B cell (primary cell): ENCODE data around the gene TSC22D1. TPM values are rescaled to one million over a fixed set of nuclear protein-coding genes. Genes with fewer than 3 reads are reported as not detected.

Experiments used
- ATAC-seq: fragments of 200-7000 bp; cut with Tn5 transposase; one replicate; pipeline ENCODE4 v1.10.0; 2021; ENCODE audit warnings: low read depth, mild to moderate bottlenecking, moderate number of reproducible peaks, moderate library complexity
- CTCF ChIA-PET: fragments of 350-600 bp; sonication (Branson Sonifier 250); formaldehyde crosslinking; loops from one replicate; lab custom pipeline; 2021; ENCODE audit warnings: antibody characterized with exemption, inconsistent platforms; lab: Charles Lee
- POLR2A ChIA-PET: fragments of 350-600 bp; sonication (Branson Sonifier 250); formaldehyde crosslinking; loops from one replicate; lab custom pipeline; 2021; ENCODE audit warnings: antibody characterized with exemption; lab: Charles Lee
- DNase-seq: peaks from one replicate; pipeline ENCODE4 v3.0.0; 2013
- H2AFZ ChIP-seq: 2 replicates; pipeline ENCODE4 v1.6.1; 2012; ENCODE audit warnings: mild to moderate bottlenecking, low read depth, low read length; ENCODE audit not compliant: insufficient read depth, poor library complexity, severe bottlenecking
- H3K27ac ChIP-seq, 2 donors: 1 replicate in 1 of 2; 2 replicates in 1 of 2; pipeline ENCODE4 v1.5.1; 2012 to 2013; ENCODE audit warnings: low read length in 2 of 2, mild to moderate bottlenecking in 2 of 2, moderate library complexity in 1 of 2
- H3K27me3 ChIP-seq, 4 experiments: fragments of 200-600 bp in 1 of 4; sonication (generic) in 1 of 4; replicated peaks in 1 of 4; 1 replicate in 2 of 4; 2 replicates in 2 of 4; pipeline versions ENCODE4 v1.6.1 to v1.7.0; 2013 to 2016; ENCODE audit warnings: low read length in 3 of 4, mild to moderate bottlenecking in 2 of 4, mixed read lengths in 1 of 4, moderate library complexity in 1 of 4; ENCODE audit not compliant: insufficient read depth in 4 of 4, control insufficient read depth in 3 of 4; ENCODE audit errors: control extremely low read depth in 1 of 4
- H3K36me3 ChIP-seq, 2 experiments: replicated peaks in 1 of 2; 1 replicate in 1 of 2; 2 replicates in 1 of 2; pipeline versions ENCODE4 v1.6.1 to v1.7.1; 2013; ENCODE audit warnings: low read length in 1 of 2; ENCODE audit not compliant: insufficient read depth in 2 of 2, control insufficient read depth in 1 of 2; ENCODE audit errors: control extremely low read depth in 1 of 2, extremely low read depth in 1 of 2
- H3K4me1 ChIP-seq, 2 donors: fragments of 200-600 bp in 1 of 2; sonication (generic) in 1 of 2; 1 replicate in 1 of 2; 2 replicates in 1 of 2; pipeline versions ENCODE4 v1.5.1 to v1.6.1; 2013 to 2017; ENCODE audit warnings: low read length in 2 of 2; ENCODE audit not compliant: control insufficient read depth in 2 of 2, insufficient read depth in 2 of 2
- H3K4me2 ChIP-seq: replicated peaks from 2 replicates; pipeline ENCODE3; 2012; ENCODE audit warnings: mild to moderate bottlenecking, low read depth, low read length; ENCODE audit not compliant: poor library complexity, severe bottlenecking
- H3K4me3 ChIP-seq, 5 experiments: fragments of 200-600 bp in 1 of 5; sonication (generic) in 1 of 5; 1 replicate in 3 of 5; 2 replicates in 2 of 5; pipeline versions ENCODE4 v1.5.1 to v1.7.0; 2011 to 2016; ENCODE audit warnings: low read length in 4 of 5, mild to moderate bottlenecking in 4 of 5, low read depth in 2 of 5, control low read depth in 1 of 5, moderate library complexity in 1 of 5; ENCODE audit not compliant: insufficient read depth in 1 of 5; ENCODE audit errors: control extremely low read depth in 1 of 5, extremely low read depth in 1 of 5
- H3K79me2 ChIP-seq: fragments of 200-600 bp; sonication (generic); one replicate; pipeline ENCODE4 v1.6.0; 2016; ENCODE audit warnings: low read length; ENCODE audit not compliant: control insufficient read depth, insufficient read depth
- H3K9ac ChIP-seq: fragments of 200-600 bp; sonication (generic); 2 replicates; pipeline ENCODE4 v1.6.1; 2017; ENCODE audit warnings: mild to moderate bottlenecking, low read length, moderate library complexity
- H3K9me3 ChIP-seq, 3 donors: one replicate each; pipeline versions ENCODE4 v1.6.1 to v1.7.1; 2013; ENCODE audit warnings: low read length in 2 of 3; ENCODE audit not compliant: control insufficient read depth in 2 of 3, insufficient read depth in 1 of 3; ENCODE audit errors: control extremely low read depth in 1 of 3
- H4K20me1 ChIP-seq: 2 replicates; pipeline ENCODE4 v1.6.0; 2012; ENCODE audit warnings: mild to moderate bottlenecking, low read length; ENCODE audit not compliant: insufficient read depth, control insufficient read depth, poor library complexity, severe bottlenecking
- H3K27ac Mint-ChIP-seq: one replicate; pipeline ENCODE4 v1.8.0; 2021; ENCODE audit warnings: mixed read lengths
- H3K27me3 Mint-ChIP-seq: one replicate; pipeline ENCODE4 v1.8.0; 2021; ENCODE audit warnings: mixed read lengths
- H3K4me1 Mint-ChIP-seq: one replicate; pipeline ENCODE4 v1.8.0; 2021; ENCODE audit warnings: mixed read lengths
- H3K4me3 Mint-ChIP-seq: one replicate; pipeline ENCODE4 v1.8.0; 2021; ENCODE audit warnings: mixed read lengths
- H3K9me3 Mint-ChIP-seq: one replicate; pipeline ENCODE4 v1.8.0; 2022; ENCODE audit warnings: mixed read lengths; ENCODE audit not compliant: insufficient read depth
- EZH2 ChIP-seq: IDR thresholded peaks from 2 replicates; pipeline ENCODE4 v1.6.1; 2012; ENCODE audit warnings: borderline replicate concordance, low read depth, mild to moderate bottlenecking, moderate library complexity, low read length; ENCODE audit not compliant: insufficient read depth, poor library complexity, severe bottlenecking
- WGBS: methylation state at CpG from one replicate; pipeline ENCODE4 v1.1.5; 2013; ENCODE audit warnings: missing lambda C conversion rate; ENCODE audit not compliant: insufficient coverage; 5-methylcytosine and 5-hydroxymethylcytosine counted together
- intact Hi-C: fragments of 100-400 bp; cut with micrococcal nuclease; formaldehyde crosslinking; loops from one replicate; pipeline ENCODE4 v1.10.0; 2022
- polyA plus RNA-seq: library from polyadenylated mRNA; depleted of rRNA; stranded (reverse); fragments of >200 nt; gene quantifications from 2 replicates; pipeline ENCODE4 v1.2.3, GENCODE V29; 2012
- total RNA-seq, 2 donors: library from RNA; stranded (reverse); fragments of 120-200 nt in 1 of 2; gene quantifications; 1 replicate in 1 of 2; 2 replicates in 1 of 2; pipeline versions ENCODE4 v1.2.3 to v1.2.4, GENCODE V29; 2013 to 2022
- TF ChIP-seq, protein P1 (sequence below): fragments of 200-600 bp; IDR thresholded peaks from one replicate; pipeline ENCODE4 v1.8.0; 2022; ENCODE audit warnings: antibody characterized with exemption, mild to moderate bottlenecking

The TSC22D1 gene
- total and polyA plus RNA-seq, 2 donors (not counting 1 experiment from before 2014, with no cell fraction given), result 7.0 to 36.6 TPM

- H3K4me3 Mint-ChIP-seq, result no peak overlapping the region
- no peaks in the 10 kb centered on the region for H3K79me2 ChIP-seq
- CTCF ChIA-PET, result interaction anchor here (1.2 to 2.6 kb wide), 2 partner anchors 13 to 542 kb away, joined by 4 to 8 read pairs; no protein-coding TSS in a partner anchor
- H3K9me3 Mint-ChIP-seq, result no peaks in the 10 kb centered on the region
- intact Hi-C loops, result no loop called here
- no peaks in the 10 kb centered on the region for H3K4me1 ChIP-seq
- H3K27ac Mint-ChIP-seq, result no peak overlapping the region
- no peaks in the 10 kb centered on the region for H3K36me3 ChIP-seq
- H2AFZ ChIP-seq, result no peak overlapping the region
- WGBS, result 96% methylated on average over 3 of the region's 3 CpGs
- no peaks in the 10 kb centered on the region for H3K9me3 ChIP-seq
- H3K9ac ChIP-seq, result no peak overlapping the region
- ATAC-seq, result no peak
- POLR2A ChIA-PET, result no interaction called here
- no peak overlapping the region for H3K4me2 ChIP-seq
- H3K27me3 Mint-ChIP-seq, result no peaks in the 10 kb centered on the region
- no peaks in the 10 kb centered on the region for H4K20me1 ChIP-seq
- H3K27ac ChIP-seq, result no peak overlapping the region
- H3K4me1 Mint-ChIP-seq, result no peaks in the 10 kb centered on the region
- H3K4me3 ChIP-seq, result no peak overlapping the region
- no peaks in the 10 kb centered on the region for H3K27me3 ChIP-seq
- DNase-seq, result no peak
- TF ChIP-seq, protein P1, sequence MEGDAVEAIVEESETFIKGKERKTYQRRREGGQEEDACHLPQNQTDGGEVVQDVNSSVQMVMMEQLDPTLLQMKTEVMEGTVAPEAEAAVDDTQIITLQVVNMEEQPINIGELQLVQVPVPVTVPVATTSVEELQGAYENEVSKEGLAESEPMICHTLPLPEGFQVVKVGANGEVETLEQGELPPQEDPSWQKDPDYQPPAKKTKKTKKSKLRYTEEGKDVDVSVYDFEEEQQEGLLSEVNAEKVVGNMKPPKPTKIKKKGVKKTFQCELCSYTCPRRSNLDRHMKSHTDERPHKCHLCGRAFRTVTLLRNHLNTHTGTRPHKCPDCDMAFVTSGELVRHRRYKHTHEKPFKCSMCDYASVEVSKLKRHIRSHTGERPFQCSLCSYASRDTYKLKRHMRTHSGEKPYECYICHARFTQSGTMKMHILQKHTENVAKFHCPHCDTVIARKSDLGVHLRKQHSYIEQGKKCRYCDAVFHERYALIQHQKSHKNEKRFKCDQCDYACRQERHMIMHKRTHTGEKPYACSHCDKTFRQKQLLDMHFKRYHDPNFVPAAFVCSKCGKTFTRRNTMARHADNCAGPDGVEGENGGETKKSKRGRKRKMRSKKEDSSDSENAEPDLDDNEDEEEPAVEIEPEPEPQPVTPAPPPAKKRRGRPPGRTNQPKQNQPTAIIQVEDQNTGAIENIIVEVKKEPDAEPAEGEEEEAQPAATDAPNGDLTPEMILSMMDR, result no peak
- TF ChIP-seq EZH2, result no peak
These were observed 125.9 kb downstream of the TSC22D1 start for GRCh38 chr13:44449999-44450821.

- POLR2A ChIA-PET, result no interaction called here
- CTCF ChIA-PET, result interaction anchor here (1.2 to 2.6 kb wide), 2 partner anchors 12 to 540 kb away, joined by 4 to 8 read pairs; no protein-coding TSS in a partner anchor
- no peak for DNase-seq
These were observed 127.3 kb downstream of the TSC22D1 start for GRCh38 chr13:44448875-44449274.

More at GRCh38 chr13:44448875-44449274, 127.3 kb downstream of the TSC22D1 start:
- 100% methylated on average over 1 of the region's 3 CpGs for WGBS
- Histone ChIP-seq H3K9me3 (no peaks in the 10 kb centered on the region), H3K79me2 (no peaks in the 10 kb centered on the region), H3K27me3 (no peaks in the 10 kb centered on the region), H3K27ac (no peak overlapping the region), H4K20me1 (no peaks in the 10 kb centered on the region), H3K4me3 (no peak overlapping the region), H3K4me1 (no peaks in the 10 kb centered on the region), H3K9ac (no peak overlapping the region), H2AFZ (no peak overlapping the region), H3K4me2 (no peak overlapping the region), H3K36me3 (no peaks in the 10 kb centered on the region)
- H3K9me3 Mint-ChIP-seq, result no peaks in the 10 kb centered on the region
- ATAC-seq, result no peak
- no peaks in the 10 kb centered on the region for H3K27me3 Mint-ChIP-seq
- intact Hi-C loops, result no loop called here
- no peaks in the 10 kb centered on the region for H3K4me1 Mint-ChIP-seq
- no peak overlapping the region for H3K27ac Mint-ChIP-seq
- no peak overlapping the region for H3K4me3 Mint-ChIP-seq
- TF ChIP-seq, protein P1, result no peak
- TF ChIP-seq EZH2, result no peak
